ENCODE results near the gene DSP. TPM values are rescaled to one million over a fixed set of nuclear protein-coding genes. Genes with fewer than 3 reads are reported as not detected.
A peak's percentile ranks its signal among the peaks of the same experiment; 100 is the strongest.

DSP gene
- total and polyA plus RNA-seq, 2 of the 13 experiments (the other 11 are each of a cell fraction or from before 2014, with no cell fraction given), result 89.8 to 117 TPM

DNA sequence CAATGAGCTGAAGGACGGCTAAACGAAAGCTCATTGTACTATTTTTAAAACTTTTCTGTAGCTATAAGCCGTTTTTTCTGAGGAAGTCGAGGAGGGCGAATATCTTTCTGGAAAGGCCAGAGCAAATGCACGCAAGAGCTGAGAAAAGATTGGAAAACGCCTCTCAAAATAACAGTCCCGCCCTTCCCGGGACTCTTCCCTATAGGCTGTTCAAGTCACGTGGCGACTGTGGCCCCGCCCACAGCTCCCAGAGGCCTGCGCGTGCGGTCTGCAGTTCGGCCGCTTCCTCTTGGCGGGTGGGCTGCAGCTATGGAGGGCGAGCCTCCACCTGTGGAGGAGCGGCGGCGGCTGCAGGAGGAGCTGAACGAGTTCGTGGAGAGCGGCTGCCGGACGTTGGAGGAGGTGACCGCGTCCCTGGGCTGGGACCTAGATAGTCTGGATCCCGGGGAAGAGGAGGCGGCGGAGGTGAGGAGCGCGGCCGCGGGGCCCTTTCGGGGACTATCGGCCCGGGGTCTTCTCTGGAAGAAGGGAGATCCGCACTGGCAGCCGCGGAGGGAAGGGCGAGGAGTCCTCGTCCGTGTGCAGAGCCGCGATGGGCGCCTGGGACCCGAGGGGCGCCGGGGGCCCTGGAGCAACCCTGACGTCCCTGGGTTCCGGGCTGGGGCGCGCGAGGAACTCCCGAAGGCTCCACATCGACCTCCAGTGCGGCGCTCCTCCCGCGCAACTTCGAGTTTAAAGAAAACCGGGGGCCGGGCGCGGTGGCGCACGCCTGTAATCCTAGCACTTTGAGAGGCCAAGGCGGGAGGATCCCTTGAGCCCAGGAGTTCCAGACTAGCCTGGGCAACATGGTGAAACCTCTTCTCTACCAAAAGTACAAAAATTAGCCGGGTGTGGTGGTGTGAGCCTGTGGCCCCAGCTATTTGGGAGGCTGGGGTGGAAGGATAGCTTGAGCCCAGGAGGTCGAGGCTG lies 48.8 kb downstream of the DSP start, which contains the start of gene SNRNP48 (continued):
- TF ChIP-seq, protein P1, sequence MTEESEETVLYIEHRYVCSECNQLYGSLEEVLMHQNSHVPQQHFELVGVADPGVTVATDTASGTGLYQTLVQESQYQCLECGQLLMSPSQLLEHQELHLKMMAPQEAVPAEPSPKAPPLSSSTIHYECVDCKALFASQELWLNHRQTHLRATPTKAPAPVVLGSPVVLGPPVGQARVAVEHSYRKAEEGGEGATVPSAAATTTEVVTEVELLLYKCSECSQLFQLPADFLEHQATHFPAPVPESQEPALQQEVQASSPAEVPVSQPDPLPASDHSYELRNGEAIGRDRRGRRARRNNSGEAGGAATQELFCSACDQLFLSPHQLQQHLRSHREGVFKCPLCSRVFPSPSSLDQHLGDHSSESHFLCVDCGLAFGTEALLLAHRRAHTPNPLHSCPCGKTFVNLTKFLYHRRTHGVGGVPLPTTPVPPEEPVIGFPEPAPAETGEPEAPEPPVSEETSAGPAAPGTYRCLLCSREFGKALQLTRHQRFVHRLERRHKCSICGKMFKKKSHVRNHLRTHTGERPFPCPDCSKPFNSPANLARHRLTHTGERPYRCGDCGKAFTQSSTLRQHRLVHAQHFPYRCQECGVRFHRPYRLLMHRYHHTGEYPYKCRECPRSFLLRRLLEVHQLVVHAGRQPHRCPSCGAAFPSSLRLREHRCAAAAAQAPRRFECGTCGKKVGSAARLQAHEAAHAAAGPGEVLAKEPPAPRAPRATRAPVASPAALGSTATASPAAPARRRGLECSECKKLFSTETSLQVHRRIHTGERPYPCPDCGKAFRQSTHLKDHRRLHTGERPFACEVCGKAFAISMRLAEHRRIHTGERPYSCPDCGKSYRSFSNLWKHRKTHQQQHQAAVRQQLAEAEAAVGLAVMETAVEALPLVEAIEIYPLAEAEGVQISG (CRISPR knock-in tag; IDR thresholded peaks at IDR 0.05), result peak; percentile 73
- TF ChIP-seq, protein P2, sequence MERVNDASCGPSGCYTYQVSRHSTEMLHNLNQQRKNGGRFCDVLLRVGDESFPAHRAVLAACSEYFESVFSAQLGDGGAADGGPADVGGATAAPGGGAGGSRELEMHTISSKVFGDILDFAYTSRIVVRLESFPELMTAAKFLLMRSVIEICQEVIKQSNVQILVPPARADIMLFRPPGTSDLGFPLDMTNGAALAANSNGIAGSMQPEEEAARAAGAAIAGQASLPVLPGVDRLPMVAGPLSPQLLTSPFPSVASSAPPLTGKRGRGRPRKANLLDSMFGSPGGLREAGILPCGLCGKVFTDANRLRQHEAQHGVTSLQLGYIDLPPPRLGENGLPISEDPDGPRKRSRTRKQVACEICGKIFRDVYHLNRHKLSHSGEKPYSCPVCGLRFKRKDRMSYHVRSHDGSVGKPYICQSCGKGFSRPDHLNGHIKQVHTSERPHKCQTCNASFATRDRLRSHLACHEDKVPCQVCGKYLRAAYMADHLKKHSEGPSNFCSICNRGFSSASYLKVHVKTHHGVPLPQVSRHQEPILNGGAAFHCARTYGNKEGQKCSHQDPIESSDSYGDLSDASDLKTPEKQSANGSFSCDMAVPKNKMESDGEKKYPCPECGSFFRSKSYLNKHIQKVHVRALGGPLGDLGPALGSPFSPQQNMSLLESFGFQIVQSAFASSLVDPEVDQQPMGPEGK (CRISPR knock-in tag; IDR thresholded peaks at IDR 0.05), result peak; percentile 47; the same call in 1 of the 2 replicates
- TF ChIP-seq LCORL (IDR thresholded peaks at IDR 0.05) (no peak), LCORL (CRISPR knock-in tag; IDR thresholded peaks at IDR 0.05) (peak; percentile 13; the same call in 1 of the 2 replicates), ZNF619 (CRISPR knock-in tag; IDR thresholded peaks at IDR 0.05) (0 out of 2 replicates have a peak, but pooled peaks have one; percentile 70), ZNF329 (CRISPR knock-in tag; IDR thresholded peaks at IDR 0.05; ENCODE audit: low read depth) (peak; percentile 52; the same call in 1 of the 2 replicates), NR1H2 (CRISPR knock-in tag; IDR thresholded peaks at IDR 0.05; ENCODE audit: borderline replicate concordance, low read depth) (no peak), ZNF766 (CRISPR knock-in tag; IDR thresholded peaks at IDR 0.05; ENCODE audit: borderline replicate concordance) (no peak), ZNF549 (CRISPR knock-in tag; IDR thresholded peaks at IDR 0.05) (no peak)
- TF ChIP-seq, protein P3, sequence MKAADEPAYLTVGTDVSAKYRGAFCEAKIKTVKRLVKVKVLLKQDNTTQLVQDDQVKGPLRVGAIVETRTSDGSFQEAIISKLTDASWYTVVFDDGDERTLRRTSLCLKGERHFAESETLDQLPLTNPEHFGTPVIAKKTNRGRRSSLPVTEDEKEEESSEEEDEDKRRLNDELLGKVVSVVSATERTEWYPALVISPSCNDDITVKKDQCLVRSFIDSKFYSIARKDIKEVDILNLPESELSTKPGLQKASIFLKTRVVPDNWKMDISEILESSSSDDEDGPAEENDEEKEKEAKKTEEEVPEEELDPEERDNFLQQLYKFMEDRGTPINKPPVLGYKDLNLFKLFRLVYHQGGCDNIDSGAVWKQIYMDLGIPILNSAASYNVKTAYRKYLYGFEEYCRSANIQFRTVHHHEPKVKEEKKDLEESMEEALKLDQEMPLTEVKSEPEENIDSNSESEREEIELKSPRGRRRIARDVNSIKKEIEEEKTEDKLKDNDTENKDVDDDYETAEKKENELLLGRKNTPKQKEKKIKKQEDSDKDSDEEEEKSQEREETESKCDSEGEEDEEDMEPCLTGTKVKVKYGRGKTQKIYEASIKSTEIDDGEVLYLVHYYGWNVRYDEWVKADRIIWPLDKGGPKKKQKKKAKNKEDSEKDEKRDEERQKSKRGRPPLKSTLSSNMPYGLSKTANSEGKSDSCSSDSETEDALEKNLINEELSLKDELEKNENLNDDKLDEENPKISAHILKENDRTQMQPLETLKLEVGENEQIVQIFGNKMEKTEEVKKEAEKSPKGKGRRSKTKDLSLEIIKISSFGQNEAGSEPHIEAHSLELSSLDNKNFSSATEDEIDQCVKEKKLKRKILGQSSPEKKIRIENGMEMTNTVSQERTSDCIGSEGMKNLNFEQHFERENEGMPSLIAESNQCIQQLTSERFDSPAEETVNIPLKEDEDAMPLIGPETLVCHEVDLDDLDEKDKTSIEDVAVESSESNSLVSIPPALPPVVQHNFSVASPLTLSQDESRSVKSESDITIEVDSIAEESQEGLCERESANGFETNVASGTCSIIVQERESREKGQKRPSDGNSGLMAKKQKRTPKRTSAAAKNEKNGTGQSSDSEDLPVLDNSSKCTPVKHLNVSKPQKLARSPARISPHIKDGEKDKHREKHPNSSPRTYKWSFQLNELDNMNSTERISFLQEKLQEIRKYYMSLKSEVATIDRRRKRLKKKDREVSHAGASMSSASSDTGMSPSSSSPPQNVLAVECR (CRISPR knock-in tag; IDR thresholded peaks at IDR 0.05; ENCODE audit: borderline replicate concordance), result peak; percentile 93
- TF ChIP-seq, protein P4, sequence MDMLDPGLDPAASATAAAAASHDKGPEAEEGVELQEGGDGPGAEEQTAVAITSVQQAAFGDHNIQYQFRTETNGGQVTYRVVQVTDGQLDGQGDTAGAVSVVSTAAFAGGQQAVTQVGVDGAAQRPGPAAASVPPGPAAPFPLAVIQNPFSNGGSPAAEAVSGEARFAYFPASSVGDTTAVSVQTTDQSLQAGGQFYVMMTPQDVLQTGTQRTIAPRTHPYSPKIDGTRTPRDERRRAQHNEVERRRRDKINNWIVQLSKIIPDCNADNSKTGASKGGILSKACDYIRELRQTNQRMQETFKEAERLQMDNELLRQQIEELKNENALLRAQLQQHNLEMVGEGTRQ (IDR thresholded peaks at IDR 0.05; ENCODE audit: low read depth, low read length), result peak; percentile 96
- TF ChIP-seq, protein P4 (CRISPR knock-in tag; IDR thresholded peaks at IDR 0.05; ENCODE audit: borderline replicate concordance), result peak; percentile 99; the same call in 1 of the 2 replicates
- TF ChIP-seq, protein P5, sequence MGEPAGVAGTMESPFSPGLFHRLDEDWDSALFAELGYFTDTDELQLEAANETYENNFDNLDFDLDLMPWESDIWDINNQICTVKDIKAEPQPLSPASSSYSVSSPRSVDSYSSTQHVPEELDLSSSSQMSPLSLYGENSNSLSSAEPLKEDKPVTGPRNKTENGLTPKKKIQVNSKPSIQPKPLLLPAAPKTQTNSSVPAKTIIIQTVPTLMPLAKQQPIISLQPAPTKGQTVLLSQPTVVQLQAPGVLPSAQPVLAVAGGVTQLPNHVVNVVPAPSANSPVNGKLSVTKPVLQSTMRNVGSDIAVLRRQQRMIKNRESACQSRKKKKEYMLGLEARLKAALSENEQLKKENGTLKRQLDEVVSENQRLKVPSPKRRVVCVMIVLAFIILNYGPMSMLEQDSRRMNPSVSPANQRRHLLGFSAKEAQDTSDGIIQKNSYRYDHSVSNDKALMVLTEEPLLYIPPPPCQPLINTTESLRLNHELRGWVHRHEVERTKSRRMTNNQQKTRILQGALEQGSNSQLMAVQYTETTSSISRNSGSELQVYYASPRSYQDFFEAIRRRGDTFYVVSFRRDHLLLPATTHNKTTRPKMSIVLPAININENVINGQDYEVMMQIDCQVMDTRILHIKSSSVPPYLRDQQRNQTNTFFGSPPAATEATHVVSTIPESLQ (CRISPR knock-in tag; conservative IDR thresholded peaks at IDR 0.05), result no peak
